ENCODE results near the gene CABLES2. TPM values are rescaled to one million over a fixed set of nuclear protein-coding genes. Genes with fewer than 3 reads are reported as not detected.

Gene CABLES2
- total and polyA plus RNA-seq, 12 donors, result 1.5 to 5.6 (median 3.7) TPM

DNA sequence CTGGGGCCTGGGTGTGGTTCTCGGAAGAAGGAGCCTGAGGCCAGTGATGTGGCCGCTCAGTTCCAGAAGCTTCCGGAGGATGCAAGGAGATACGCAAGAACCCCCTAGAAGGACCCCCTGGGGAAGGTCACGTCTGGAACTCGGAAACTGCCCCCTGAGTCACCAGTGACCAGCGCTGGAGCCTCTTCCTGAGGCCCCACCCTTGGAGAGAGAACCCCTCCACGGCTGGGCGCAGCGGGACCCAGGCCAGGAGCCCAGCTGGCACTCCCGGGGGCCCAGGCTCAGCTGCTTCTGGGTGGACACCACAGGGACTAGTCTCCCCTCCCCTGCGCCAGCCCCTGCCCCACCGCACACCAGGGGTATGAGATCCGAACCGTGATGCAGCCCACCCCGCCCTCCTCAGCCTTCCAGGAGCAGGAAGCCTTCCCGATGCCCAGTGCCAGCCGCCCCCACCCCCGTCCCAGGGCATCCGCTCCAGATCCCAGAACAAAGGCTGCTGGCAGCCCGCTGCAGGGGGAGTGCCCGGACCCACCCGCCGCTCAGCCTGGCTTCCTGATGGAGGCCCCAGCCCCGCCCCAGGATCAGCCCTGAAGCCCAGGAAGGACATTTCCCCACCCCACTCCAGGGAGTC lies 47.5 kb downstream of the CABLES2 start:
- TF ChIP-seq, protein P1, sequence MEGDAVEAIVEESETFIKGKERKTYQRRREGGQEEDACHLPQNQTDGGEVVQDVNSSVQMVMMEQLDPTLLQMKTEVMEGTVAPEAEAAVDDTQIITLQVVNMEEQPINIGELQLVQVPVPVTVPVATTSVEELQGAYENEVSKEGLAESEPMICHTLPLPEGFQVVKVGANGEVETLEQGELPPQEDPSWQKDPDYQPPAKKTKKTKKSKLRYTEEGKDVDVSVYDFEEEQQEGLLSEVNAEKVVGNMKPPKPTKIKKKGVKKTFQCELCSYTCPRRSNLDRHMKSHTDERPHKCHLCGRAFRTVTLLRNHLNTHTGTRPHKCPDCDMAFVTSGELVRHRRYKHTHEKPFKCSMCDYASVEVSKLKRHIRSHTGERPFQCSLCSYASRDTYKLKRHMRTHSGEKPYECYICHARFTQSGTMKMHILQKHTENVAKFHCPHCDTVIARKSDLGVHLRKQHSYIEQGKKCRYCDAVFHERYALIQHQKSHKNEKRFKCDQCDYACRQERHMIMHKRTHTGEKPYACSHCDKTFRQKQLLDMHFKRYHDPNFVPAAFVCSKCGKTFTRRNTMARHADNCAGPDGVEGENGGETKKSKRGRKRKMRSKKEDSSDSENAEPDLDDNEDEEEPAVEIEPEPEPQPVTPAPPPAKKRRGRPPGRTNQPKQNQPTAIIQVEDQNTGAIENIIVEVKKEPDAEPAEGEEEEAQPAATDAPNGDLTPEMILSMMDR (IDR thresholded peaks at IDR 0.05), result no peak
- TF ChIP-seq POLR2A (IDR thresholded peaks at IDR 0.05), result no peak
- Histone ChIP-seq H3K27me3 (no peaks in the 10 kb centered on the region), H3K27ac (peak overlapping the region in 3 of 5 donors; percentile 84 to 90 (median 88)), H3K4me1 (replicated peaks in 1 of 2) (peaks cover 52 to 53% of the 10 kb centered on the region in 2 donors), H3K4me3 (no peak overlapping the region), H3K36me3 (replicated peaks in 1 of 2) (peaks cover 0 to 4% of the 10 kb centered on the region in 2 donors), H3K9me3 (replicated peaks in 1 of 3) (no peaks in the 10 kb centered on the region)
- peak in 4 of 7 donors; percentile 28 to 58 (median 40) for DNase-seq
- intact Hi-C loops (cut with DNase I), result loop anchor here in 1 of 2 donors (10.0 kb wide), 1 partner anchor 55 kb away; the partner anchor contains the start of gene ADRM1
- 53 to 71% (median 63%) methylated on average over 8 to 25 of the region's 25 CpGs for WGBS, 4 donors

DNA sequence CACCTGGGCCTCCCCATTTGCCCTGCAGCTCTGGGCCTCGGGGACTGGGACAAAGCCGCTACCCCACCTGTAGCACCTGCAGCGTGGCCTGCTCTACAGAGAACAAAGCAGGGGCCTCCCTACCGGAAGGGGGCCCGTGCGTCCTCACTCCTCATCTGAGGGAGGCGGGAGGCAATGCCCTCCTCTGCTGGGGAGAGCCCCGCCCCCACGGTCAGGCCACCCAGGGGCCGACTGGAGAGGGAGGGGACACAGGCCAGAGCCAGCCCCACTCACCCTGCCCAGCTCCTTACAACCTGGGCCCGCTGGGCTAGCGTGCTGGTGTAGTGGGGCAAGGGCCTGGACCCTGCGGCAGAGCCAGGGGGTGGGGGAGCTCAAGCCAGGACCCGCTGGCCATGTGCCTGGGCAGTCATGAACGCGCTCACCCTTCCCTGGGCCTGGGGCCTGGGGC lies 48.0 kb downstream of the CABLES2 start:
- intact Hi-C loops (cut with DNase I), result loop anchor here in 1 of 2 donors (10.0 kb wide), 1 partner anchor 54 kb away; the partner anchor contains the start of gene ADRM1
- H3K4me3 ChIP-seq, result no peak overlapping the region

DNA sequence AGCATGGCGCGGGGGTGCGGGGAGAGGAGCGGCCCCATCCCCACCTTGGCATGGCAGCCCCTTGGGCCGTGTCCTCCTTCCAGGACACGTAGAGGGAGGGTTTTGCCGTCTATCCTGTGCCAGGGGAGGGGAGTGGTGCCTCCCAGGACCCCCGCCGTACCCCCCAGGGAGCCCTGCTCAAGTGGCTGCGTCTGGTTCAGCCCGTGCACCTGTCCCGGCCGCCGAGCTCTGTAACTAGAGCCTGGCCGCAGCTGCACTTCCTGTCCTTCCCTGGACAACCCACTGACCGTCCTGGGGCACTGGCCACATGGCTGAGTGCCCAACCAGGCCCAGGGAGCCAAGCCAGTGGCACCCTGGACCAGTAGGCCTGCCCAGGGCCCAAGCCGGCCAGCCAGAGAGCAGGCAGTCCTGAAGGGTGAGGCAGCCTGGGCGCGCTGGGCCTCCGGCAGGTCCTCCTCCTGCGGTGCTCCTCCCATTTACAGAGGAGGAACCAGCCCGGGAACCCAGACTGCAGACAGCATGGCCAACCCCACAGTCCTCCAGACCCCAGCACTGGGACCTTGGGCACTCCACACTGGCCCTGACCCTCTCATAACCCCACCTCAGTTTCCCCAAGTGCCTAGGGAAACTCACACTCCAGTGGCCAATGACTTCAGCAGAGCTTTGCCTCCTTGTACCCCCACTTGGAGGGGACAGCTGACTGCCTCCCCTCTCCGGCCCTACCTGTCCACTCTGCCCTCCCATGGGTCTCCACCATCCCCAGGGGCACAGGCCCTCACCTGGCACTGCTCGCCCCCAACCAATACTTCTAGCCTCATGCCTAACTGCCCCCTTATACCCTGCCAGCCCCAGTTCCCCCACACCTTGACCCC lies 48.7 kb downstream of the CABLES2 start:
- no peaks in the 10 kb centered on the region for H3K9me3 ChIP-seq (replicated peaks in 1 of 3)
- H3K36me3 ChIP-seq (replicated peaks in 1 of 2), result peaks cover 0 to 4% of the 10 kb centered on the region in 2 donors
- no peak overlapping the region for H3K4me3 ChIP-seq
- H3K27ac ChIP-seq, result peak overlapping the region in 4 of 5 donors; percentile 84 to 90 (median 88)
- peaks cover 47 to 49% of the 10 kb centered on the region in 2 donors for H3K4me1 ChIP-seq (replicated peaks in 1 of 2)
- TF ChIP-seq POLR2A (IDR thresholded peaks at IDR 0.05), result peak in 1 of 2 donors; percentile 33
- TF ChIP-seq, protein P1 (IDR thresholded peaks at IDR 0.05), result no peak
- DNase-seq, result peak; percentile 53 to 89 (median 86)
- WGBS, 4 donors, result 49 to 94% (median 59%) methylated on average over 2 to 24 of the region's 24 CpGs
- intact Hi-C loops (cut with DNase I), result loop anchor here in 1 of 2 donors (10.0 kb wide), 1 partner anchor 54 kb away; the partner anchor contains the start of gene ADRM1
- no peaks in the 10 kb centered on the region for H3K27me3 ChIP-seq

More for the DNA sequence above, 48.0 kb downstream of the CABLES2 start:
- H3K27me3 ChIP-seq, result no peaks in the 10 kb centered on the region
- DNase-seq, result peak in 2 of 7 donors; percentile 16 to 20
- peaks cover 0 to 4% of the 10 kb centered on the region in 2 donors for H3K36me3 ChIP-seq (replicated peaks in 1 of 2)
- H3K4me1 ChIP-seq (replicated peaks in 1 of 2), result peaks cover 48 to 50% of the 10 kb centered on the region in 2 donors
- H3K9me3 ChIP-seq (replicated peaks in 1 of 3), result no peaks in the 10 kb centered on the region
- TF ChIP-seq, protein P1 (IDR thresholded peaks at IDR 0.05), result no peak
- no peak for TF ChIP-seq POLR2A (IDR thresholded peaks at IDR 0.05)
- WGBS, 4 donors, result 70 to 93% (median 80%) methylated on average over 12 to 16 of the region's 16 CpGs; no CpG with 5 or more reads in 1 of the 4 donors
- H3K27ac ChIP-seq, result peak overlapping the region in 4 of 5 donors; percentile 84 to 90 (median 88)
